Measurements from ENCODE around the gene MPDZ.

The MPDZ gene

GRCh38 chr9:13064676-13065075 is 214.8 kb downstream of the MPDZ start:
- no peak for DNase-seq
- TF ChIP-seq CTCF (IDR thresholded peaks at IDR 0.05; ENCODE audit: borderline replicate concordance, extremely low read depth, low read length, poor library complexity, severe bottlenecking) (no peak), EZH2 (IDR thresholded peaks at IDR 0.05; ENCODE audit: borderline replicate concordance, low read depth, low read length, severe bottlenecking) (no peak)
- H3K27me3 ChIP-seq (ENCODE audit: insufficient read depth, low read length, poor library complexity), result no peaks in the 10 kb centered on the region
- H2AFZ ChIP-seq (ENCODE audit: low read depth, low read length), result no peak overlapping the region
- H3K9me3 ChIP-seq (ENCODE audit: insufficient read depth, low read length, severe bottlenecking), result no peaks in the 10 kb centered on the region
- H3K4me3 ChIP-seq (ENCODE audit: low read depth in 1 of 2, low read length in 2 of 2), result no peak overlapping the region
- no peaks in the 10 kb centered on the region for H3K36me3 ChIP-seq (ENCODE audit: insufficient read depth, low read length)
- H3K4me1 ChIP-seq (ENCODE audit: insufficient read depth, low read length), result no peaks in the 10 kb centered on the region
- H3K79me2 ChIP-seq (ENCODE audit: insufficient read depth, low read length), result no peaks in the 10 kb centered on the region
- H3K9ac ChIP-seq (ENCODE audit: low read depth, low read length), result no peak overlapping the region
- ATAC-seq (ENCODE audit: insufficient read depth, low read depth), result no peak
- no peaks in the 10 kb centered on the region for H4K20me1 ChIP-seq (ENCODE audit: insufficient read depth, low read length)
- H3K4me2 ChIP-seq (ENCODE audit: insufficient read depth, low read length), result no peak overlapping the region
- no peak overlapping the region for H3K27ac ChIP-seq (ENCODE audit: low read length)

GRCh38 chr9:13063880-13064459 is 215.5 kb downstream of the MPDZ start:
- H3K36me3 ChIP-seq (ENCODE audit: insufficient read depth, low read length), result no peaks in the 10 kb centered on the region
- no peaks in the 10 kb centered on the region for H3K4me1 ChIP-seq (ENCODE audit: insufficient read depth, low read length)
- no peaks in the 10 kb centered on the region for H3K27me3 ChIP-seq (ENCODE audit: insufficient read depth, low read length, poor library complexity)
- TF ChIP-seq CTCF (IDR thresholded peaks at IDR 0.05; ENCODE audit: borderline replicate concordance, extremely low read depth, low read length, poor library complexity, severe bottlenecking), result no peak
- no peak for TF ChIP-seq EZH2 (IDR thresholded peaks at IDR 0.05; ENCODE audit: borderline replicate concordance, low read depth, low read length, severe bottlenecking)
- no peak overlapping the region for H3K9ac ChIP-seq (ENCODE audit: low read depth, low read length)
- H3K4me3 ChIP-seq (ENCODE audit: low read depth in 1 of 2, low read length in 2 of 2), result no peak overlapping the region
- no peaks in the 10 kb centered on the region for H3K9me3 ChIP-seq (ENCODE audit: insufficient read depth, low read length, severe bottlenecking)
- H4K20me1 ChIP-seq (ENCODE audit: insufficient read depth, low read length), result no peaks in the 10 kb centered on the region
- ATAC-seq (ENCODE audit: insufficient read depth, low read depth) (no peak), DNase-seq (no peak)
- no peak overlapping the region for H3K4me2 ChIP-seq (ENCODE audit: insufficient read depth, low read length)
- H2AFZ ChIP-seq (ENCODE audit: low read depth, low read length), result no peak overlapping the region
- H3K79me2 ChIP-seq (ENCODE audit: insufficient read depth, low read length), result no peaks in the 10 kb centered on the region
- H3K27ac ChIP-seq (ENCODE audit: low read length), result no peak overlapping the region

GRCh38 chr9:13061390-13061789 is 218.1 kb downstream of the MPDZ start:
- Histone ChIP-seq H3K36me3 (ENCODE audit: insufficient read depth, low read length) (no peaks in the 10 kb centered on the region), H3K9me3 (ENCODE audit: insufficient read depth, low read length, severe bottlenecking) (no peaks in the 10 kb centered on the region), H3K4me3 (ENCODE audit: low read depth in 1 of 2, low read length in 2 of 2) (no peak overlapping the region), H3K79me2 (ENCODE audit: insufficient read depth, low read length) (no peaks in the 10 kb centered on the region), H3K4me2 (ENCODE audit: insufficient read depth, low read length) (no peak overlapping the region), H3K27ac (ENCODE audit: low read length) (no peak overlapping the region), H3K27me3 (ENCODE audit: insufficient read depth, low read length, poor library complexity) (no peaks in the 10 kb centered on the region), H3K4me1 (ENCODE audit: insufficient read depth, low read length) (no peaks in the 10 kb centered on the region), H4K20me1 (ENCODE audit: insufficient read depth, low read length) (no peaks in the 10 kb centered on the region), H2AFZ (ENCODE audit: low read depth, low read length) (no peak overlapping the region), H3K9ac (ENCODE audit: low read depth, low read length) (no peak overlapping the region)
- DNase-seq (no peak), ATAC-seq (ENCODE audit: insufficient read depth, low read depth) (no peak)
- no peak for TF ChIP-seq CTCF (IDR thresholded peaks at IDR 0.05; ENCODE audit: borderline replicate concordance, extremely low read depth, low read length, poor library complexity, severe bottlenecking)
- no peak for TF ChIP-seq EZH2 (IDR thresholded peaks at IDR 0.05; ENCODE audit: borderline replicate concordance, low read depth, low read length, severe bottlenecking)
